Measurements from ENCODE around the gene LAG3. TPM values are rescaled to one million over a fixed set of nuclear protein-coding genes. Genes with fewer than 3 reads are reported as not detected.

The LAG3 gene
- total RNA-seq, 4 donors from 2014 or later = 0.60 to 1.4 TPM; not detected in 2

DNA sequence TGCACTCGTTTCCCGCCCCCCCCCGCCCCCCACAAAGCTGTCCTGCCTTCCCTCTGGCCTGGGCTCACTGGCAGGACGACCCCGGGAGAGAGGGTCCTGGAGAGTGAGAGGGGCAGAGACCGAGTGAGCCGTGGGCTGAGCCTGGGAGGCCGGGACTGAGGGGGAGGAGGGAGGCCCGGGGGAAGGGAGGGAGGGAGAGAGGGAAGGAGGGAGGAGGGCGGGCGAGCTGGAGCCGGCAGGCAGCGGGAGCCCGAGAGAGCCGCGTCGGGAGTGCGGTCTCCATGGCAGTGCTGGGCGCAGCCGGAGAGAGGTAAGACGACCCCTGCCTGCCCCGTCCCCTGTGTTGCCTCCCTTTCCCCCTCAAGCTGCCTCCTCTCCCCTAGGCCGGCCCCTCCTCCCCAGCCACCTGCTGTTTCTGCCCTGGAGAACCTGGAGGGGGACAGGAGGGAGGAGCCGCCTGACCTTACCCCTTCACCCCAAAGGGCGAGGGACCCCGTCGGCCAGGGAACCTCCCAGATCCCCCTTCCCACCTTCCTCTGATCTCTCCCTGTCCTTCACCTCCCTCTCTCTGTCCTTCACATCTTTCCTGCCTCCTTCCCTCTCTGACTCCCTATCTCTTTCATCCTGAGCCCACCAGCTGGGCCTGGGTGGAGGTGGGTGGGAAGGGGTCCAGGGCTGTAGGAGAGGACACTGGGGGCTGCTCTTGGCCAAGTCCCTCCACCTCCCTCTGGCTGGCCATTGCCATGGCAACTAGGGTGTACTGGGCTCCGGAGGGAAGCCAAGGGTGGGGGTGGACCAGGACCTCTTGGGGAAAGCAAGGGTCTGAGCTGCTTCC, 49.5 kb downstream of the LAG3 start, which contains the start of gene GPR162:
GPR162 (plus strand) TSS at position 231 of the 835 bp plus-strand sequence. CDS start 2,078 bp downstream, outside the sequence.
- peak within 1 kb of the TSS; percentile 48 for H3K4me3 ChIP-seq
- no peaks in the 10 kb centered on the region for H3K9me3 ChIP-seq
- TF ChIP-seq, protein P1, sequence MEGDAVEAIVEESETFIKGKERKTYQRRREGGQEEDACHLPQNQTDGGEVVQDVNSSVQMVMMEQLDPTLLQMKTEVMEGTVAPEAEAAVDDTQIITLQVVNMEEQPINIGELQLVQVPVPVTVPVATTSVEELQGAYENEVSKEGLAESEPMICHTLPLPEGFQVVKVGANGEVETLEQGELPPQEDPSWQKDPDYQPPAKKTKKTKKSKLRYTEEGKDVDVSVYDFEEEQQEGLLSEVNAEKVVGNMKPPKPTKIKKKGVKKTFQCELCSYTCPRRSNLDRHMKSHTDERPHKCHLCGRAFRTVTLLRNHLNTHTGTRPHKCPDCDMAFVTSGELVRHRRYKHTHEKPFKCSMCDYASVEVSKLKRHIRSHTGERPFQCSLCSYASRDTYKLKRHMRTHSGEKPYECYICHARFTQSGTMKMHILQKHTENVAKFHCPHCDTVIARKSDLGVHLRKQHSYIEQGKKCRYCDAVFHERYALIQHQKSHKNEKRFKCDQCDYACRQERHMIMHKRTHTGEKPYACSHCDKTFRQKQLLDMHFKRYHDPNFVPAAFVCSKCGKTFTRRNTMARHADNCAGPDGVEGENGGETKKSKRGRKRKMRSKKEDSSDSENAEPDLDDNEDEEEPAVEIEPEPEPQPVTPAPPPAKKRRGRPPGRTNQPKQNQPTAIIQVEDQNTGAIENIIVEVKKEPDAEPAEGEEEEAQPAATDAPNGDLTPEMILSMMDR (IDR thresholded peaks at IDR 0.05) = no peak
- TF ChIP-seq POLR2A (IDR thresholded peaks at IDR 0.05) (no peak), EP300 (IDR thresholded peaks at IDR 0.05) (no peak)
- peaks cover 25% of the 10 kb centered on the region for H3K4me1 ChIP-seq
- peaks cover 42% of the 10 kb centered on the region for H3K27me3 ChIP-seq
- no peak within 1 kb of the TSS for H3K27ac ChIP-seq
- 3% methylated on average over 17 of the region's 28 CpGs for WGBS
- H3K36me3 ChIP-seq = no peaks in the 10 kb centered on the region
- peak in 1 of 2 donors; percentile 74 for DNase-seq (ENCODE audit: low spot score in 2 of 2)

DNA sequence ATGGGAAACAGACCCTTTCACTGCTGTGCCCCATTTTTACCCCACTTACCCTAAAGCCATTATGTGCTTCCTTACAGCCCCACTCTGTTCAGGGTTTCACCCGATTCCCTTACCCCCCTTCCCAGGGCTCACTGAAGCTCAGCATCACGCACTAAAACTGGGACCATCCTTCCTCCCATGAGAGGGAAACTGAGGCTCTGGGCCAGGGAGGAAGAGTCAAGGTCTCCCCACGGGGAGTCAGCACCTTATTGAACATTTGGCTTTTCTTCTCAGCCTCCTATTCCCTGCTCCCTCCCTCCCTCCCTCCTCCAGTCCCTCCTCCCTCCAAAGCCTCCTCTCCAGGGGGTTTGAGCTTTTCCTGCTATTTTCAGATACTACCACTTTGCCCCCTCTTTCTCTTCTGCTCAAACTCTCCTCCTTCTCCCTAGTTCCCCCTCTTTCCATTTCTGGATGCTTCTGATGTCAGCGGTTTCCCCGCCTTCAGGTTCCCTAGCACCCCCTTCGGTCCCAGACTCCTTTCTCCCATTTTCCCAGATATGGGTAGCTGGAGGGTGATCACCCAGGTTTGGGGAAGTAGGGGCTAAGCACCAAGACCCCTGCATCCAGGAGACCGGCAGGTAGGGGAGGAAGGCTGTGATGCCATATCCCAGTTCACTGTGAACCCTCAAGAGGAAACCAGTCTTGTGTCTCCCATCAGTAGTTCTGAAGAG, 50.3 kb downstream of the LAG3 start:
- H3K27me3 ChIP-seq = peaks cover 42% of the 10 kb centered on the region
- no peak overlapping the region for H3K4me3 ChIP-seq

DNA sequence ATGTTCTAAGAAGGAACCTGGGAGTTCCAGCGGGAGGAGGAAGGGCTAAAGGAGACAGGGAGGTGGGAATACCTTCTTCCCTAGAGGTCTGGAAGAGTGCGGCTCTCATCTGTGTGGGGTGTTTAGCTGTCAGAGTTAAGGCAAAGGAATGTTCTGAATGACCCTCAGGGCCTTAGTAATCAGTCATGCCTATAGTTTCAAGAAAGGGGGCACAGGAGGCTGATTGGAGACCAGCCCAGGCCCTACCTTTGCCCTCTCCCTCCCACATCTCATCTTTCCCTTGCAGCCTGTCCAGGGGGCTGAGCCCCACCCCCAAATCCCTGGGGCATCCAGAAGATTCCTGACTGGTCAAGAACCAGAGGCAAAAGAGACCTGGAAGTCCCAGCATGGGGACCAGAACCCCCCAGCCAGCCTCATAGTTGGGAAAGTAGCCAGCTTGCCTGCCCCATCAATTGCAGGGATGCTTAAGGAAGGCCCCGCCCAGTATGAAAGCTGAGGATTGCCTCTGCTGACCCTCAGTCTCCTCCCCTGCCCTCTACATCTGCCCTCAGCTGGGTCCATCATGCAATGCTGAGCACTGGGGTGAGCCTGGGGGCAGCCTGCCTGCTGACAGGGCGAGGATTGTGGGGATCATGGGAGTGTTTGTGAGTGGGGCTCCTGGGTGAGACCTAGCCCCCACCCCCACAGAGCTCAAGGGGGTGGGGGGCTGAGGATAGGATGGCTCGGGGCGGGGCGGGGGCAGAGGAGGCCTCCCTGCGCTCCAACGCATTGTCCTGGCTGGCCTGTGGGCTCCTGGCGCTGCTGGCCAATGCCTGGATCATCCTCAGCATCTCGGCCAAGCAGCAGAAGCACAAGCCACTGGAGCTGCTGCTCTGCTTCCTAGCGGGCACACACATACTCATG, 51.1 kb downstream of the LAG3 start:
- no peak for DNase-seq (ENCODE audit: low spot score in 2 of 2)
- TF ChIP-seq, protein P1 (IDR thresholded peaks at IDR 0.05) = no peak
- TF ChIP-seq EP300 (IDR thresholded peaks at IDR 0.05) = no peak
- TF ChIP-seq POLR2A (IDR thresholded peaks at IDR 0.05) = no peak
- TF ChIP-seq POLR2AphosphoS5 (IDR thresholded peaks at IDR 0.05) = no peak
- Histone ChIP-seq H3K4me3 (no peak overlapping the region), H3K27ac (no peak overlapping the region), H3K27me3 (peaks cover 42% of the 10 kb centered on the region), H3K36me3 (no peaks in the 10 kb centered on the region), H3K4me1 (peaks cover 41% of the 10 kb centered on the region), H3K9me3 (no peaks in the 10 kb centered on the region)
- 66% methylated on average over 6 of the region's 12 CpGs for WGBS

More for the DNA sequence above, 50.3 kb downstream of the LAG3 start:
- Histone ChIP-seq H3K27ac (no peak overlapping the region), H3K9me3 (no peaks in the 10 kb centered on the region), H3K4me1 (peaks cover 33% of the 10 kb centered on the region), H3K36me3 (no peaks in the 10 kb centered on the region)
- DNase-seq (ENCODE audit: low spot score in 2 of 2) = no peak
- 58% methylated on average over 7 of the region's 7 CpGs for WGBS
- no peak for TF ChIP-seq POLR2AphosphoS5 (IDR thresholded peaks at IDR 0.05)
- TF ChIP-seq POLR2A (IDR thresholded peaks at IDR 0.05) = no peak
- TF ChIP-seq EP300 (IDR thresholded peaks at IDR 0.05) = no peak
- TF ChIP-seq, protein P1 (IDR thresholded peaks at IDR 0.05) = no peak

DNA sequence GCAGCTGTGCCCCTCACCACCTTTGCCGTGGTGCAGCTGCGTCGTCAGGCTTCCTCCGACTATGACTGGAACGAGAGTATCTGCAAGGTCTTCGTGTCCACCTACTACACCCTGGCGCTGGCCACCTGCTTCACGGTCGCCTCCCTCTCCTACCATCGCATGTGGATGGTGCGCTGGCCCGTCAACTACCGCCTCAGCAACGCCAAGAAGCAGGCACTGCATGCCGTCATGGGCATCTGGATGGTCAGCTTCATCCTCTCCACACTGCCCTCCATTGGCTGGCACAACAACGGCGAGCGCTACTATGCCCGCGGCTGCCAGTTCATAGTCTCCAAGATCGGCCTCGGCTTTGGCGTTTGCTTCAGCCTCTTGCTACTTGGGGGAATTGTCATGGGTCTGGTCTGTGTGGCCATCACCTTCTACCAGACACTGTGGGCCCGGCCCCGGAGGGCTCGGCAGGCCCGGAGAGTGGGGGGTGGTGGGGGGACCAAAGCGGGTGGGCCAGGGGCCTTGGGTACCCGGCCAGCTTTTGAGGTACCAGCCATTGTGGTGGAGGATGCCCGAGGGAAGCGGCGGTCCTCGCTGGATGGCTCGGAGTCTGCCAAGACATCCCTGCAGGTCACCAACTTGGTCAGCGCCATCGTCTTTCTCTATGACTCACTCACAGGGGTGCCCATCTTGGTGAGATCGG, 51.9 kb downstream of the LAG3 start:
- Histone ChIP-seq H3K4me3 (no peak overlapping the region), H3K9me3 (no peaks in the 10 kb centered on the region), H3K27me3 (peaks cover 42% of the 10 kb centered on the region), H3K4me1 (peaks cover 47% of the 10 kb centered on the region), H3K36me3 (no peaks in the 10 kb centered on the region), H3K27ac (no peak overlapping the region)
- WGBS = 85% methylated on average over 28 of the region's 37 CpGs
- no peak for DNase-seq (ENCODE audit: low spot score in 2 of 2)
- TF ChIP-seq EP300 (IDR thresholded peaks at IDR 0.05) (no peak), POLR2A (IDR thresholded peaks at IDR 0.05) (no peak), POLR2AphosphoS5 (IDR thresholded peaks at IDR 0.05) (no peak)
- TF ChIP-seq, protein P1 (IDR thresholded peaks at IDR 0.05) = no peak
